Measurements from ENCODE around the gene INVS.

GRCh38 chr9:100309992-100310391 is 210.9 kb downstream of the INVS start:
- no peak for TF ChIP-seq CTCF (IDR thresholded peaks at IDR 0.05)
- no peak for TF ChIP-seq POLR2A (IDR thresholded peaks at IDR 0.05; ENCODE audit: low read depth)
- TF ChIP-seq POLR2AphosphoS5 (IDR thresholded peaks at IDR 0.05) = no peak
